T-cell (primary cell): ENCODE data around the gene TFCP2L1. TPM values are rescaled to one million over a fixed set of nuclear protein-coding genes. Genes with fewer than 3 reads are reported as not detected.

Experiments
- ATAC-seq, 4 experiments: fragments of 200-7000 bp in 3 of 4; fragments of 150-1000 bp in 1 of 4; cut with Tn5 transposase; replicated peaks in 1 of 4; 1 replicate in 3 of 4; 2 replicates in 1 of 4; pipeline ENCODE4 v1.10.0; 2021; ENCODE audit warnings: moderate library complexity in 3 of 4, mild to moderate bottlenecking in 2 of 4, moderate number of reproducible peaks in 1 of 4
- CTCF ChIA-PET, 2 donors: fragments of 300-600 bp; sonication (Branson Sonifier 250); formaldehyde crosslinking; loops; one replicate each; lab custom pipeline; 2022; ENCODE audit warnings: antibody characterized with exemption in 2 of 2; lab: Charles Lee
- POLR2A ChIA-PET, 2 donors: fragments of 300-600 bp; sonication (Branson Sonifier 250); formaldehyde crosslinking; loops; one replicate each; lab custom pipeline; 2022; ENCODE audit warnings: antibody characterized with exemption in 2 of 2; lab: Charles Lee
- DNase-seq, 35 experiments: peaks; one replicate each; pipeline versions ENCODE4 v3.0.0 to v3.0.0-alpha.2; 2013 to 2023
- H3K27ac ChIP-seq: one replicate; pipeline ENCODE4 v1.5.1; 2013; ENCODE audit warnings: low read length
- H3K27me3 ChIP-seq, 2 experiments: replicated peaks in 1 of 2; 1 replicate in 1 of 2; 2 replicates in 1 of 2; pipeline versions ENCODE4 v1.6.1 to v1.7.0; 2013; ENCODE audit warnings: low read length in 1 of 2, mixed read lengths in 1 of 2; ENCODE audit not compliant: control insufficient read depth in 2 of 2, insufficient read depth in 2 of 2; ENCODE audit errors: extremely low read depth in 1 of 2
- H3K36me3 ChIP-seq, 2 donors: 1 replicate in 1 of 2; 2 replicates in 1 of 2; pipeline versions ENCODE4 v1.6.1 to v1.7.0; 2013; ENCODE audit warnings: low read length in 1 of 2; ENCODE audit not compliant: control insufficient read depth in 2 of 2, insufficient read depth in 1 of 2; ENCODE audit errors: extremely low read depth in 1 of 2
- H3K4me1 ChIP-seq, 2 experiments: 1 replicate in 1 of 2; 2 replicates in 1 of 2; pipeline versions ENCODE4 v1.6.1 to v1.7.0; 2013; ENCODE audit warnings: low read length in 2 of 2, mixed read lengths in 1 of 2; ENCODE audit not compliant: insufficient read depth in 2 of 2, control insufficient read depth in 1 of 2; ENCODE audit errors: extremely low read depth in 1 of 2
- H3K4me3 ChIP-seq, 2 donors: 1 replicate in 1 of 2; 2 replicates in 1 of 2; pipeline versions ENCODE4 v1.5.1 to v1.7.0; 2013; ENCODE audit warnings: mild to moderate bottlenecking in 2 of 2, low read length in 1 of 2, moderate library complexity in 1 of 2; ENCODE audit not compliant: control insufficient read depth in 1 of 2; ENCODE audit errors: extremely low read depth in 1 of 2
- H3K9me3 ChIP-seq: 2 replicates; pipeline ENCODE4 v1.7.0; 2013
- H3K27ac Mint-ChIP-seq, 2 donors: one replicate each; pipeline ENCODE4 v1.8.0; 2020 to 2021; ENCODE audit warnings: mild to moderate bottlenecking in 2 of 2, mixed read lengths in 2 of 2
- H3K27me3 Mint-ChIP-seq, 2 donors: one replicate each; pipeline ENCODE4 v1.8.0; 2021 to 2022; ENCODE audit warnings: mixed read lengths in 2 of 2
- H3K36me3 Mint-ChIP-seq: one replicate; pipeline ENCODE4 v1.8.0; 2021; ENCODE audit warnings: mixed read lengths
- H3K4me1 Mint-ChIP-seq, 3 donors: one replicate each; pipeline ENCODE4 v1.8.0; 2020 to 2022; ENCODE audit warnings: mixed read lengths in 3 of 3, mild to moderate bottlenecking in 1 of 3
- H3K4me3 Mint-ChIP-seq, 3 donors: one replicate each; pipeline ENCODE4 v1.8.0; 2020 to 2022; ENCODE audit warnings: mild to moderate bottlenecking in 3 of 3, mixed read lengths in 3 of 3, moderate library complexity in 3 of 3
- H3K9me3 Mint-ChIP-seq, 3 donors: one replicate each; pipeline ENCODE4 v1.8.0; 2020 to 2022; ENCODE audit warnings: mixed read lengths in 3 of 3
- WGBS: methylation state at CpG from one replicate; pipeline ENCODE4 v1.1.5; 2013; ENCODE audit warnings: missing lambda C conversion rate; ENCODE audit not compliant: insufficient coverage; 5-methylcytosine and 5-hydroxymethylcytosine counted together
- total RNA-seq, 35 experiments: library from RNA in 6 of 35; stranded (reverse) in 6 of 35; fragments of 120-200 nt in 1 of 35; gene quantifications; one replicate each; pipeline versions ENCODE4 v1.2.1 to v1.2.4 and lab custom pipeline; 2013 to 2026

TFCP2L1 gene
- total RNA-seq, 5 donors from 2014 or later (not counting 1 experiment from before 2014, with no cell fraction given) = 0.18 to 1.0 (median 0.70) TPM

GRCh38 chr2:121173806-121174205, 111.2 kb downstream of the TFCP2L1 start:
- WGBS = 90% methylated on average over 7 of the region's 10 CpGs
- POLR2A ChIA-PET = no interaction called here
- Histone ChIP-seq H3K36me3 (no peaks in the 10 kb centered on the region), H3K27me3 (peaks cover 0 to 24% of the 10 kb centered on the region in 2 experiments), H3K9me3 (no peaks in the 10 kb centered on the region), H3K27ac (no peak overlapping the region), H3K4me3 (no peak overlapping the region), H3K4me1 (no peaks in the 10 kb centered on the region)
- Mint-ChIP-seq H3K36me3 (no peaks in the 10 kb centered on the region), H3K9me3 (peaks cover 9 to 14% (median 11%) of the 10 kb centered on the region in 3 donors), H3K4me3 (no peak overlapping the region), H3K27ac (no peak overlapping the region), H3K27me3 (peaks cover 8 to 25% of the 10 kb centered on the region in 2 donors), H3K4me1 (no peaks in the 10 kb centered on the region)
- ATAC-seq = no peak
- no peak for DNase-seq
- CTCF ChIA-PET = no interaction called here

GRCh38 chr2:121173112-121173511, 111.9 kb downstream of the TFCP2L1 start:
- DNase-seq = no peak
- no peaks in the 10 kb centered on the region for H3K36me3 ChIP-seq
- H3K4me1 ChIP-seq = no peaks in the 10 kb centered on the region
- Mint-ChIP-seq H3K9me3 (peaks cover 9 to 14% (median 11%) of the 10 kb centered on the region in 3 donors), H3K27me3 (peaks cover 8 to 25% of the 10 kb centered on the region in 2 donors), H3K4me1 (no peaks in the 10 kb centered on the region), H3K36me3 (no peaks in the 10 kb centered on the region), H3K27ac (no peak overlapping the region), H3K4me3 (no peak overlapping the region)
- POLR2A ChIA-PET = no interaction called here
- no peak overlapping the region for H3K27ac ChIP-seq
- peaks cover 0 to 22% of the 10 kb centered on the region in 2 experiments for H3K27me3 ChIP-seq
- H3K4me3 ChIP-seq = no peak overlapping the region
- no CpG with 5 or more reads among the region's 4 CpGs for WGBS
- CTCF ChIA-PET = no interaction called here
- ATAC-seq = no peak
- no peaks in the 10 kb centered on the region for H3K9me3 ChIP-seq

- no peaks in the 10 kb centered on the region for H3K4me1 Mint-ChIP-seq
- no peaks in the 10 kb centered on the region for H3K36me3 Mint-ChIP-seq
- peaks cover 9 to 14% (median 11%) of the 10 kb centered on the region in 3 donors for H3K9me3 Mint-ChIP-seq
- peaks cover 0 to 22% of the 10 kb centered on the region in 2 experiments for H3K27me3 ChIP-seq
- POLR2A ChIA-PET = no interaction called here
- no peak overlapping the region for H3K4me3 Mint-ChIP-seq
- ATAC-seq (no peak), DNase-seq (no peak)
- no peaks in the 10 kb centered on the region for H3K36me3 ChIP-seq
- peaks cover 8 to 25% of the 10 kb centered on the region in 2 donors for H3K27me3 Mint-ChIP-seq
- no peak overlapping the region for H3K4me3 ChIP-seq
- no peak overlapping the region for H3K27ac ChIP-seq
- WGBS = 89% methylated on average over 1 of the region's 1 CpG
- H3K9me3 ChIP-seq = no peaks in the 10 kb centered on the region
- CTCF ChIA-PET = no interaction called here
- H3K27ac Mint-ChIP-seq = no peak overlapping the region
- no peaks in the 10 kb centered on the region for H3K4me1 ChIP-seq
Observed at GRCh38 chr2:121172456-121172855, 112.5 kb downstream of the TFCP2L1 start.

- ChIA-PET CTCF (no interaction called here), POLR2A (interaction anchor here in 1 of 2 donors (0.6 kb wide), 1 partner anchor 9 kb away, joined by 7 read pairs; no protein-coding TSS in a partner anchor)
- Histone ChIP-seq H3K9me3 (no peaks in the 10 kb centered on the region), H3K36me3 (no peaks in the 10 kb centered on the region), H3K4me1 (no peaks in the 10 kb centered on the region), H3K4me3 (no peak overlapping the region), H3K27ac (no peak overlapping the region), H3K27me3 (peaks cover 0 to 22% of the 10 kb centered on the region in 2 experiments)
- 60% methylated on average over 3 of the region's 7 CpGs for WGBS
- H3K27ac Mint-ChIP-seq = no peak overlapping the region
- ATAC-seq (no peak), DNase-seq (peak in 1 of 35 experiments; percentile 4)
- H3K9me3 Mint-ChIP-seq = peaks cover 9 to 14% (median 11%) of the 10 kb centered on the region in 3 donors
- peaks cover 8 to 22% of the 10 kb centered on the region in 2 donors for H3K27me3 Mint-ChIP-seq
- no peaks in the 10 kb centered on the region for H3K36me3 Mint-ChIP-seq
- no peak overlapping the region for H3K4me3 Mint-ChIP-seq
- no peaks in the 10 kb centered on the region for H3K4me1 Mint-ChIP-seq
Observed at GRCh38 chr2:121171625-121172119, 113.3 kb downstream of the TFCP2L1 start.

GRCh38 chr2:121170577-121170976, 114.4 kb downstream of the TFCP2L1 start:
- Histone ChIP-seq H3K9me3 (no peaks in the 10 kb centered on the region), H3K4me3 (no peak overlapping the region), H3K36me3 (no peaks in the 10 kb centered on the region), H3K4me1 (no peaks in the 10 kb centered on the region), H3K27ac (no peak overlapping the region), H3K27me3 (peaks cover 0 to 22% of the 10 kb centered on the region in 2 experiments)
- 57% methylated on average over 1 of the region's 1 CpG for WGBS
- ChIA-PET CTCF (no interaction called here), POLR2A (no interaction called here)
- no peak for DNase-seq
- H3K4me3 Mint-ChIP-seq = no peak overlapping the region
- ATAC-seq = no peak
- peaks cover 4 to 16% of the 10 kb centered on the region in 2 donors for H3K27me3 Mint-ChIP-seq
- H3K9me3 Mint-ChIP-seq = peaks cover 9 to 14% (median 11%) of the 10 kb centered on the region in 3 donors
- H3K4me1 Mint-ChIP-seq = no peaks in the 10 kb centered on the region
- no peak overlapping the region for H3K27ac Mint-ChIP-seq
- no peaks in the 10 kb centered on the region for H3K36me3 Mint-ChIP-seq

- CTCF ChIA-PET = no interaction called here
- POLR2A ChIA-PET = no interaction called here
- no peak overlapping the region for H3K4me3 Mint-ChIP-seq
- peaks cover 11 to 23% (median 13%) of the 10 kb centered on the region in 3 donors for H3K9me3 Mint-ChIP-seq
- Histone ChIP-seq H3K4me1 (no peaks in the 10 kb centered on the region), H3K27me3 (peaks cover 0 to 5% of the 10 kb centered on the region in 2 experiments), H3K4me3 (no peak overlapping the region), H3K9me3 (peaks cover 2% of the 10 kb centered on the region), H3K27ac (no peak overlapping the region), H3K36me3 (no peaks in the 10 kb centered on the region)
- H3K27me3 Mint-ChIP-seq = peaks cover 0 to 14% of the 10 kb centered on the region in 2 donors
- no peaks in the 10 kb centered on the region for H3K36me3 Mint-ChIP-seq
- H3K4me1 Mint-ChIP-seq = no peaks in the 10 kb centered on the region
- H3K27ac Mint-ChIP-seq = no peak overlapping the region
- 50% methylated on average over 1 of the region's 4 CpGs for WGBS
- ATAC-seq = no peak
- no peak for DNase-seq
Observed at GRCh38 chr2:121167411-121167810, 117.6 kb downstream of the TFCP2L1 start.
